Spinal cord (tissue), 10 donors: ENCODE measurements around the gene ZGPAT. TPM values are rescaled to one million over a fixed set of nuclear protein-coding genes. Genes with fewer than 3 reads are reported as not detected.
A peak's percentile ranks its signal among the peaks of the same experiment; 100 is the strongest.
"Not testable (repeated sequence)": the region's sequence is repeated elsewhere in the genome, so short reads cannot be mapped to it uniquely, and the experiment has no call there.

ENCODE experiments used
- DNase-seq, 6 donors: peaks; one replicate each; pipeline versions ENCODE4 v3.0.0 to v3.0.0-alpha.2; 2013 to 2015; ENCODE audit warnings: low spot score in 6 of 6, low read depth in 4 of 6
- H3K27ac ChIP-seq: one replicate; pipeline ENCODE4 v1.5.1; 2013; ENCODE audit warnings: low read depth, low read length, control low read depth
- H3K27me3 ChIP-seq: one replicate; pipeline ENCODE4 v1.6.1; 2013; ENCODE audit warnings: low read length; ENCODE audit not compliant: control insufficient read depth, insufficient read depth
- H3K36me3 ChIP-seq: one replicate; pipeline ENCODE4 v1.6.1; 2013; ENCODE audit warnings: low read length; ENCODE audit not compliant: control insufficient read depth, insufficient read depth
- H3K4me1 ChIP-seq: one replicate; pipeline ENCODE4 v1.6.1; 2013; ENCODE audit warnings: low read length; ENCODE audit not compliant: control insufficient read depth, insufficient read depth
- H3K4me3 ChIP-seq: one replicate; pipeline ENCODE4 v1.5.1; 2013; ENCODE audit warnings: low read depth, low read length, control low read depth
- H3K9me3 ChIP-seq: one replicate; pipeline ENCODE4 v1.6.1; 2013; ENCODE audit warnings: low read length; ENCODE audit not compliant: control insufficient read depth, insufficient read depth
- WGBS: methylation state at CpG from one replicate; pipeline ENCODE4 v1.1.5; 2013; ENCODE audit warnings: missing lambda C conversion rate; ENCODE audit not compliant: insufficient coverage; 5-methylcytosine and 5-hydroxymethylcytosine counted together
- polyA plus RNA-seq, 2 donors: library from polyadenylated mRNA; unstranded; fragments of 120-200 nt; gene quantifications; one replicate each; pipeline ENCODE4 v1.2.1, GENCODE V29; 2013; ENCODE audit not compliant: insufficient read length in 2 of 2
- total RNA-seq, 2 donors: library from RNA; depleted of rRNA in 1 of 2; stranded (reverse); fragments of 120-200 nt in 1 of 2; fragments of >200 nt in 1 of 2; gene quantifications; one replicate each; pipeline versions ENCODE4 v1.2.3 to v1.2.4, GENCODE V29; 2013 to 2014
- donor health status: healthy.

ZGPAT gene
- total and polyA plus RNA-seq, 4 donors = 6.9 to 34.6 (median 23.1) TPM

GRCh38 chr20:63771046-63771707, 63.3 kb downstream of the ZGPAT start:
- no peaks in the 10 kb centered on the region for H3K27me3 ChIP-seq
- peaks cover 20% of the 10 kb centered on the region for H3K4me1 ChIP-seq
- 94% methylated on average over 45 of the region's 52 CpGs for WGBS
- H3K4me3 ChIP-seq = no peak overlapping the region
- DNase-seq = no peak
- no peak overlapping the region for H3K27ac ChIP-seq
- peaks cover 53% of the 10 kb centered on the region for H3K36me3 ChIP-seq
- no peaks in the 10 kb centered on the region for H3K9me3 ChIP-seq

DNA sequence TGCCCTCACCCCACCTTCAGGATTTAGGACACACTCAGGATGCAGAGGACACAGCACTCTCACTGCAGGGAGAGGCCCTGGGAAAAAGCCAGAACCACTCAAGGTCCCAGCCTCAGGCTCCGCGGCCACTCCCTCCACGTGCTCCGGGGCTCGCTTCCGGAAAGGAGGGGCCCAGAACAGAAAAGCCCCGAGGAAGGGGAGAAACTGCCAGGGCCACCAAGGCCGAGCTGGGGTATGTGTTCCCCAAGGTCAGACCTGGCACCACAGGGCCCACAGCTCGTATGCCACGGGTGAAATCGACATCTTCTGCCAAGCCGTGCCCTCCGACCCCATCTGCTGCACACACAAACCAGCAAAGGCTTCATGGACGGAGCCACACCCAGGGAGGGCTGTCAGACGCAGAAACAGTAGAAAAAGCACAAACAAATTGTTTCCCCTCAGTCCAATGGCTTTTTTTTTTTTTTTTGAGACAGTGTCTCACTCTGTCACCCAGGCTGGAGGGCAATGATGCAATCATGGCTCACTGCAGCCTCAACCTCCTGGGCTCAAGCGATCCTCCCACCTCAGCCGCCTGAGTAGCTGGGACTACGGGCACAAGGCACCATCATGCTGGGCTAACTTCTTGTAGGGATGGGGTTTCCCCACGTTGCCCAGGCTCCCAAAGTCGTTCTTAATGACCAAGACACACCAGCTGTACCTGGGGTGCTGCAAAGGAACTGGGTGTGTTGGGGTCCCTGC, 65.1 kb downstream of the ZGPAT start:
- Histone ChIP-seq H3K4me3 (no peak overlapping the region), H3K27me3 (no peaks in the 10 kb centered on the region), H3K36me3 (peaks cover 38% of the 10 kb centered on the region), H3K27ac (no peak overlapping the region), H3K4me1 (peaks cover 20% of the 10 kb centered on the region), H3K9me3 (no peaks in the 10 kb centered on the region)
- WGBS = 78% methylated on average over 20 of the region's 20 CpGs
- no peak for DNase-seq

GRCh38 chr20:63773571-63774241, 65.9 kb downstream of the ZGPAT start:
- Histone ChIP-seq H3K4me3 (no peak overlapping the region), H3K9me3 (no peaks in the 10 kb centered on the region), H3K27ac (no peak overlapping the region), H3K27me3 (no peaks in the 10 kb centered on the region), H3K36me3 (peaks cover 36% of the 10 kb centered on the region), H3K4me1 (peaks cover 20% of the 10 kb centered on the region)
- WGBS = 94% methylated on average over 22 of the region's 33 CpGs
- DNase-seq = no peak

- 73% methylated on average over 10 of the region's 15 CpGs for WGBS
- Histone ChIP-seq H3K27me3 (no peaks in the 10 kb centered on the region), H3K9me3 (no peaks in the 10 kb centered on the region), H3K4me1 (peaks cover 20% of the 10 kb centered on the region), H3K4me3 (no peak overlapping the region), H3K36me3 (peaks cover 30% of the 10 kb centered on the region), H3K27ac (no peak overlapping the region)
- DNase-seq = peak in 1 of 6 donors; percentile 37
These were observed 66.5 kb downstream of the ZGPAT start for GRCh38 chr20:63774306-63774705.

DNA sequence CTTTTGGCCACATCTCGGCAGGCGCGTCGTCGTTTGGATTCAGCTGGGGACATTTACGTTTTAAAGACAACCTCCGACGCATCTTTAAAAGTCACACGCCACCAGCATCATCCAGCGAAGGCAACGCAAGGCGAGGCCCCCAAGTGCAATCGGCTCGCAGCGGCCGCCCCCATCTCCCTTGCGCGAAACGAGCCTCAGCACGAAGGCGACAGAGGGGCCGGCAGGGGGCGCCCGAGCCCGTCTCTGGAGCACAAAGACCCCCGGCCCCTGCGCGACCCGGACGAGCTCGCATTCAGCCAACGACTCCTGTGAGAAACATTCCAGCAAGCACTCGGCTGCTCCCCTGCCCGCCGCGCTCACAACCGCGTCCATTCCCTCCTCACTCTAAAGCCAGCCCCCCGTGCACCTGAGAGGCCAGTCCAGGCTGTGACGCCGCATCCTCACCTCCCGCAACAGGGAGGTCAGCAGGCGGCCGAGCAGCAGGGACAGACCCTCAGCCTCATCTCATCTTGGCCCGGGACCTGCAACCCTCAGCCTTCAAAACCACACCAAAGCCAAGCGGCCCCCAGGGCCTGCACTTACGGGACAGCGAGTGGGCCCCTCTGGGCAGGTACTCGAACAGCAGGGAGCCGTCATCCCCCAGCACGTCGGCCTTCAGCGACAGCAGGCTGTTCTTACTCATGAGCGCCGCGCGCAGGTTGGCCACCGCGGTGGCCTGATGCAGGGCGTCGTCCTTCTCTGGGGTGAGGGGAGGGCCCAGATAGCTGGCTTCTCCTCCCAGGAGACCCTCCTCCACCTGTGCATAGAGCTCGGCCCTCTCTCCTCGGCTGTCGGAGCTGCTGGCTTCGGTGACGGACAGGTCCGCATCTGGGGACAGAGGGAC, 67.5 kb downstream of the ZGPAT start:
- H3K4me3 ChIP-seq = peak overlapping the region; percentile 17
- H3K36me3 ChIP-seq = peaks cover 24% of the 10 kb centered on the region
- H3K9me3 ChIP-seq = no peaks in the 10 kb centered on the region
- peak in 5 of 6 donors; percentile 71 to 95 (median 77) for DNase-seq
- whole genome bisulfite sequencing = 11% methylated on average over 59 of the region's 67 CpGs
- H3K27me3 ChIP-seq = no peaks in the 10 kb centered on the region
- no peak overlapping the region for H3K27ac ChIP-seq
- H3K4me1 ChIP-seq = peaks cover 20% of the 10 kb centered on the region

DNA sequence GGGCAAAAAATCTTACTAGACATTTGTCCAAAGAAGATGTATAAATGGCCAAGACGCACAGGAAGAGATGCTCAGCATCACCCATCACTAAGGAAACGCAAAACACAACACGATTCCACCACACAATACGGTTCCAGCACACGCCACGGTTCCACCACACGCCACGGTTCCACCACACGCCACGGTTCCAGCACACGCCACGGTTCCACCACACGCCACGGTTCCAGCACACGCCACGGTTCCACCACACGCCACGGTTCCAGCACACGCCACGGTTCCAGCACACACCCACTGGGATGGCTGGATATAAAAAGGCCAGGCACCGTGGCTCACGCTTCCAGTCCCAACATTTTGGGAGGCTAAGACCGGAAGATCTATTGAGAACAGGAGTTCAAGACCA, 69.0 kb downstream of the ZGPAT start:
- not testable (repeated sequence) for H3K27ac ChIP-seq, H3K27me3 ChIP-seq, H3K4me3 ChIP-seq, DNase-seq, H3K9me3 ChIP-seq
- Histone ChIP-seq H3K36me3 (peaks cover 13% of the 10 kb centered on the region), H3K4me1 (peaks cover 20% of the 10 kb centered on the region)
- 96% methylated on average over 16 of the region's 23 CpGs for WGBS

DNA sequence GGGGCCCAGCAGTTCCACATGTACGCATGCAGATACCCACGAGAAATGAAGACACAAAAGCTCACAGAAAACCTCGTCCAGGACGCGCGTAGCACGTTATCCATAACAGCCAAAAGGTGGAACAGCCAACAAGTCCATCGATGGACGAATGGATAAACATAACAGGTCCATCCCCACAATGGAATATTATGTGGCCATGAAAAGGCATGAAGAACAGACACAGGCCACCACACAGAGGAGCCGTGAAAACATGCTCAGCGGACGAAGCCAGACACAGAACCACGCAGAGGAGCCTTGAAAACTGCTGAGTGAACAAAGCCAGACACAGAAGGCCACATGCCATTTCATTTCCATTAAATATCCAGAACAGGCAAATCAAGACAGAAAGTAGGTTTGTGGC, 69.8 kb downstream of the ZGPAT start:
- Histone ChIP-seq H3K4me3 (no peak overlapping the region), H3K27ac (no peak overlapping the region), H3K27me3 (no peaks in the 10 kb centered on the region), H3K9me3 (no peaks in the 10 kb centered on the region), H3K36me3 (peaks cover 16% of the 10 kb centered on the region), H3K4me1 (peaks cover 20% of the 10 kb centered on the region)
- DNase-seq = no peak
- WGBS = 95% methylated on average over 3 of the region's 13 CpGs

DNA sequence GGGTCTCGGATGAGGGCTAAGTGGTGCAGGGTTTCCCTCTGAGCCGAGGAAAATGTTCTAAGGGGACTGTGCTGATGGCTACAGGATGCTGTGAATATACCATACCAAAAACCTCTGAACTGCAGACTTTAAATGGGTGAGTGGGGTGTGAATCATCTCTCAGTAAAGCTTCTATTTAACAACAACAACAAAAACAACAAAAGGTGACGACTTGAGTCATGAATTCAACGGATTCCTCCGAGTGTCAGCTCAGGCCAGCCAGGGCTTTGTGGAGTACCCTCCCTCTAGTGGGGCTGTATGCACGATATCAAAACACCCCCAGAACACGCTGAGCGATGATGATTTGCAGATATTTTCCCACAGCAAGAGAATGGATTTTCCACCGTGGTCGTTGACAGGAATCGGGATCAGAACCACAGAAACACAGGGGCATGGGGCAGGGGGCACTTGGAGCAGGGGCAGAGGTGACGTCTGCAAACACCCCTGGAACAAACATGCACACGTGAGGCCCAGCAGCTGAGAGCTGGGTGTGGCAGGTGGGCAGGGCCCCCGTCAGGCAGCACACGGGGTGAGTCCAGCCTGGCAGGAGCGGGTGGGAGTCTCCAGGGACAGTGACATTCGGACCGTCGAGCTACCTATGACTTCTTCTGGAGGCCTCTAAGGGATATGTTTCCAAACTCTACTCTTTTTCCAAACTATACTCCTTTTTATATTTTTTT, 70.4 kb downstream of the ZGPAT start:
- Histone ChIP-seq H3K27me3 (no peaks in the 10 kb centered on the region), H3K36me3 (peaks cover 15% of the 10 kb centered on the region), H3K27ac (no peak overlapping the region), H3K4me3 (no peak overlapping the region), H3K4me1 (peaks cover 20% of the 10 kb centered on the region), H3K9me3 (no peaks in the 10 kb centered on the region)
- WGBS = 71% methylated on average over 15 of the region's 19 CpGs
- no peak for DNase-seq

GRCh38 chr20:63778857-63779256, 71.0 kb downstream of the ZGPAT start:
- WGBS = 87% methylated on average over 4 of the region's 9 CpGs

More at GRCh38 chr20:63778857-63779256, 71.0 kb downstream of the ZGPAT start:
- Histone ChIP-seq H3K4me1 (peaks cover 20% of the 10 kb centered on the region), H3K4me3 (no peak overlapping the region), H3K27me3 (no peaks in the 10 kb centered on the region), H3K9me3 (no peaks in the 10 kb centered on the region), H3K36me3 (peaks cover 10% of the 10 kb centered on the region), H3K27ac (no peak overlapping the region)
- no peak for DNase-seq
